GM04503 (cell line): ENCODE results near the gene HRC.

ENCODE experiments used
- DNase-seq: peaks from one replicate; pipeline ENCODE4 v3.0.0-alpha.2; 2012; ENCODE audit warnings: low read depth

HRC gene

GRCh38 chr19:49114630-49115363 is 40.4 kb downstream of the HRC start:
- no peak for DNase-seq

GRCh38 chr19:49113762-49114629 is 41.2 kb downstream of the HRC start, which contains the start of gene LIN7B:
TSS of gene LIN7B (plus strand) at chr19:49114370. CDS start at chr19:49114405, 35 bp downstream.
- DNase-seq: no peak

DNA sequence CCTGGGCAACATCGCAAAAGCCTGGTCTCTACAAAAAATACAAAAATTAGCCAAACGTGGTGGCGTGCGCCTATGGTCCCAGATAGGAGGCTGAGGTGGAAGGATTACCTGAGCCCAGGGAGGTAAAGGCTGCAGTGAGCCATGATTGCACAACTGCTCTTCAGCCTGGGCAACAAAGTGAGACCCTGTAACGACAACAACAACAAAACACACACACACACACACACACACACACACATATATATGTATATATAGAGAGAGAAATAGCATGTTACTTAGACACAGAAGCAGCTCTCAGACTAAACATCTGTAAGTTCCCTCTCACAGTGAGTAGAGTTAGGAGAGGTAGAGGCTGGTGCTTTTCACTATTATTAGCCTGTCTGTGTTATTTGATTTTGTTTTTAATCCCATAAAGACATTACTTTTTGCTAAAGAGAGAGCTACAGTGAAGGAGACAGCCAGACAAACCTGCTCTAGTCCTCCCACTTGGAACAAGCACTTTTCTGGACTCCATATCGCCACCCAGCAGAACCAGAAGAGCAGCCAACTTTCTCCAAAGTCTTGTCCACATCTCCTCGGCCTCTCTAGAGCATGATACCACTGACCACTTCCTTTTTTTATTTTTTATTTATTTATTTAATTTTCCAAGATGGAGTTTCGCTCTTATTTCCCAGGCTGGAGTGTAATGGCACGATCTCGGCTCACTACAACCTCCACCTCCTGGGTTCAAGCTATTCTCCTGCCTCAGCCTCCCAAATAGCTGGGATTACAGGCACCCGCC is 43.8 kb downstream of the HRC start:
- no peak for DNase-seq

DNA sequence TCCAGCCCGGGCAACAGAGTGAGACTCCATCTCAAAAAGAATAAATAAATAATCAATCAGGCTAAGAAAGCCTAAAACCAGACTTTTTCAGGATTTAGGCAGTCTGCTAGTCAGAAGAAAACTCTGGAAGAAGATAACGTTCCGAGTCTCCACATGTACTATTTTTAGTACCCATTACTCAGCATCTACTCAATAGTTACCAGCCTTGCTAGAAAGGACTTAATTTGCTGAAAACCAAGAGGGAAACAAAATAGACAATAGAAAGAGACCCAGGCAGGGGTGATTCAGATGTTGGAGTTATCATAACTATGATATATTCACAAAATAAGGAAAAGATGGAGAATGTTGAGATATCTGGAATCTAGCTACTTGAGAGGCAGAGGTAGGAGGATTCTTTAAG is 44.6 kb downstream of the HRC start:
- DNase-seq: no peak

GRCh38 chr19:49109569-49110233 is 45.5 kb downstream of the HRC start:
- no peak for DNase-seq

DNA sequence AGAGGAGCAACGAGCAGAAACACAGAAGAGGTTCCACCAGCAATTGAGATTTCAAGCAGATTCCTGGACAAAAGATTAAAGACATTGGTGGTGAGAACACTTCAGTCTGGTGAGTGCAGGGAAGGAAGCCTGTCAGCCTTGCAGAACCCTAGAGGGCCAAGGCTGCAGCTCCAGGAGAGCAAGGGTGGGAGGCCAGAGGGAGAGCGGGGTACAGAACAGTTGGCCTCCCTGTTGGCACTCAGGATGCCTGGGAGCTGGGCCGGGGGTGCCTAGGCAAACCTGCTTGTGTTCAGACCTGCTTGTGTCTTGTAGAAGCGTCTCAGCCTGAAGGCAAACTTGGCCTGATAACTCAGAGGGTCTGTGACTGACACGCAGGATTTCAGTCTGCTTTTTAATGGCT is 46.1 kb downstream of the HRC start:
- DNase-seq: no peak

DNA sequence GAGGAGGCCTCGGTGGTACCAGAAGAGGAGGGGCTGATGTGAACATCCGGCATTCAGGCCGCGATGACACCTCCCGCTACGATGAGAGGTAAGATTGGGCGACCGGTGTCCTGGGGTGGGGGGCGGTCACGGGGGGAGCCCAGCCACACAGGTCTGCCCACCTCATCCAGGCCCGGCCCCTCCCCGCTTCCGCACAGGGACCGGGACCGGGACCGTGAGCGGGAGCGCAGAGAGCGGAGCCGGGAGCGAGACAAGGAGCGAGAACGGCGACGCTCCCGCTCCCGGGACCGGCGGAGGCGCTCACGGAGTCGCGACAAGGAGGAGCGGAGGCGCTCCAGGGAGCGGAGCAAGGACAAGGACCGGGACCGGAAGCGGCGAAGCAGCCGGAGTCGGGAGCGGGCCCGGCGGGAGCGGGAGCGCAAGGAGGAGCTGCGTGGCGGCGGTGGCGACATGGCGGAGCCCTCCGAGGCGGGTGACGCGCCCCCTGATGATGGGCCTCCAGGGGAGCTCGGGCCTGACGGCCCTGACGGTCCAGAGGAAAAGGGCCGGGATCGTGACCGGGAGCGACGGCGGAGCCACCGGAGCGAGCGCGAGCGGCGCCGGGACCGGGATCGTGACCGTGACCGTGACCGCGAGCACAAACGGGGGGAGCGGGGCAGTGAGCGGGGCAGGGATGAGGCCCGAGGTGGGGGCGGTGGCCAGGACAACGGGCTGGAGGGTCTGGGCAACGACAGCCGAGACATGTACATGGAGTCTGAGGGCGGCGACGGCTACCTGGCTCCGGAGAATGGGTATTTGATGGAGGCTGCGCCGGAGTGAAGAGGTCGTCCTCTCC is 47.4 kb downstream of the HRC start:
- no peak for DNase-seq

GRCh38 chr19:49106648-49107135 is 48.5 kb downstream of the HRC start:
- DNase-seq: no peak

DNA sequence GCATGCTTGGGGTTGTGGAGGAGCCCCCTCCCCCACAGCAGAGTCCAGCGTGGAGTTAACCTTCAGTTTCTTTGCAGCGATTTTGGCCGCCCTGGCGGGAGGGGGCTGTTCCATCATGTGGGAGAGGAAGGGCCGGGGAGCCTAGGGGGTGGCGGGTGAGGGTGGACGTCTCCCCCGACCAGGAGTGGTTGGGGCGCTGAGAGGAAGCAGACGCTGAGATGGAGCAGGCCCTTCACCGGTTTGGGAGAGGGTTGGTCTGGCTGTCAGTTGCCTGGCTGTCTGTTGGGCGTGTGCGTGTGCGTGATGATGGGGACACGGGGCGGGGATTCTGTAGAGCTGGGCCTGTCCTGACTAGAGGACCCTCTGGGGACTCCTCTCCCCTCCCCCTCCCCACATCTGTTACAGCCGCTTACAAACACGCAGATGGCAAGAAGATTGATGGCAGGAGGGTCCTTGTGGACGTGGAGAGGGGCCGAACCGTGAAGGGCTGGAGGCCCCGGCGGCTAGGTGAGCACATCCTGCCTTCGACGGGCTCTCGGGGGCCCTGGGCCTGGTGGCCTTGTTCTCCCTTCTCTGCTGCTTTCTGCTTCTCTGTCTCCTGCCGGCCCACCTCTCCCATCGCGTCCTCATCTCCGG is 50.8 kb downstream of the HRC start:
- DNase-seq: no peak

GRCh38 chr19:49103331-49104085 is 51.7 kb downstream of the HRC start:
- DNase-seq: no peak

DNA sequence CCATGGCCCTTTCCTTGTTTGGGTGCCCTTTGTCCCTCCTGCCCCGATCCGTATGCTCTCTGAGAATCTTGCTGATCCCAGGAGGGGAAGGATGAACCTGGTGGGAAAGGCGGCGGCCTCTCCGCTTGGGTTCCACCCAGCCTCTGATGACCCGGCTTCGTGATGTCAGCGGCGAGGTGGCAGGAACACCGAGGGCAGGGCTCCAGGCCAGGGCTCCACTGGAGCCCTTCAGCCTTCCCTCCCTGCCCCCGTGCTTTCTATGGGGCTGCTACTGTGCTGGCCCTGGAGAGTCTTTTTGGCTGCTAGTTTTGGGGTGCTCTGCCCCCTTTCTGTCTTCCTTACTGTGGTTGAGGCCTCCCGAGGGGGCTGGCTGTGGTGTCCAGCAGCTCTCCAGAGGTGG is 52.9 kb downstream of the HRC start:
- DNase-seq: no peak
